ENCODE data around the gene TAF4B.

- TF ChIP-seq ELF1 (IDR thresholded peaks at IDR 0.05) (no peak), REST (IDR thresholded peaks at IDR 0.05; ENCODE audit: low read depth, low read length) (no peak), EZH2phosphoT487 (IDR thresholded peaks at IDR 0.05; ENCODE audit: borderline replicate concordance, low read depth) (no peak), GABPA (IDR thresholded peaks at IDR 0.05; ENCODE audit: low read depth) (no peak), CTCF (IDR thresholded peaks at IDR 0.05) (no peak), TAF1 (IDR thresholded peaks at IDR 0.05; ENCODE audit: borderline replicate concordance, low read depth, low read length) (no peak)
These were observed 59.8 kb downstream of the TAF4B start for GRCh38 chr18:26286008-26286407.

All from SK-N-SH (cell line).